HG02973 (cell line): ENCODE measurements around the gene SLC16A3.

Source experiments
- ATAC-seq: cut with Tn5 transposase; IDR thresholded peaks from one replicate; pipeline ENCODE4 v1.9.1; 2021; ENCODE audit warnings: moderate library complexity; ENCODE audit not compliant: unreplicated experiment

Gene SLC16A3

GRCh38 chr17:82221341-82221902 lies 7.4 kb upstream of the SLC16A3 start:
- ATAC-seq, result no peak

GRCh38 chr17:82222816-82223215 lies 6.0 kb upstream of the SLC16A3 start:
- no peak for ATAC-seq

GRCh38 chr17:82223517-82223916 lies 5.3 kb upstream of the SLC16A3 start:
- no peak for ATAC-seq

DNA sequence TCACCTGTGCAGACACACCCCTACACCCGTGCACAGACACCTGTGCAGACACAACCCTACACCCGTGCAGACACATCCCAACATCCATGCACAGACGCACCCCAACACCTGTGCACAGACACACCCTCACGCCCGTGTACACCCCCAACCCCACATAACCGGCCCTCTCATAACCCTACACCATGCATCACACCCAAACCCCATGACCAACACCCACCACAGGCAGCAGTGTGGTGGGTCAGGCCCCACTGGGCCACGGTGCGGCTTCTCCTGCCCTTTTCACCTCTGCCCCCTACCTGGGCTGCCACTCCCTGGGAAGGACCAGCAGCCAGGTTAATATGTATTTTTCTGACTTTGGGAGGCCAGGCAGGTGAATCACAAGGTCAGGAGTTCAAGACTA lies 4.2 kb upstream of the SLC16A3 start:
- ATAC-seq, result no peak

DNA sequence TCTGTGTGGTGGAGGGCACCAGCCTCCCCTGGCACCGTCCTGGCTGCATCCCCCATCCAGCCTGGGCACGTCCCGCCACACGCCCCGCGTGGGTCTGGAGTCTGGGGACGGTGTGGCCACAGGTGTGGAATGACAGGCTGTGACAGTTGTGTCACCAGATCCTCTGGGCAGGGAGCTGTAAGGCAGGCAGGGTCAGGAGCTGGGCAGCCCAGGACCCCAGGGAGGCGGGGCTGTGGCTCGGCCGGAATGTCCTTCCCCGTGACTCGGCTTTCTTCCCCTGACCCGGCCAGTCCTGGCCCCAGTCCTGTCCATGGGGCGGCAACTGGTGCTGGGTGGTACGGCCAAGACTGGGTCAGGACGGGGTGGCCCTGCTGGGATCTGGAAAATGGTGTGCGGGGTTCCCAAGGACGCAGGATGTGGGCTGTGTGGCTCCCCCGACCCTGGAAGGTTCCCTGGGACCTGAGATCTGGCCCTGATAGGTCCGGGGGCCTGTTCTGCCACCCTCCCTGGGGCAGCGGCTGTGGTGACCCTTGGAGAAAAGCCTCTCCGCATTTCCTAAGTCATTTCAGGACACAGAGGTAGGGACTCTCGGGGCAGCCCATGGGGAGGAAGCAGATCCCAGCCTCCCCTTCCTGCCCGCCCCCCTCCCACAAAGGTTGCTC lies 3.3 kb upstream of the SLC16A3 start:
- no peak for ATAC-seq

DNA sequence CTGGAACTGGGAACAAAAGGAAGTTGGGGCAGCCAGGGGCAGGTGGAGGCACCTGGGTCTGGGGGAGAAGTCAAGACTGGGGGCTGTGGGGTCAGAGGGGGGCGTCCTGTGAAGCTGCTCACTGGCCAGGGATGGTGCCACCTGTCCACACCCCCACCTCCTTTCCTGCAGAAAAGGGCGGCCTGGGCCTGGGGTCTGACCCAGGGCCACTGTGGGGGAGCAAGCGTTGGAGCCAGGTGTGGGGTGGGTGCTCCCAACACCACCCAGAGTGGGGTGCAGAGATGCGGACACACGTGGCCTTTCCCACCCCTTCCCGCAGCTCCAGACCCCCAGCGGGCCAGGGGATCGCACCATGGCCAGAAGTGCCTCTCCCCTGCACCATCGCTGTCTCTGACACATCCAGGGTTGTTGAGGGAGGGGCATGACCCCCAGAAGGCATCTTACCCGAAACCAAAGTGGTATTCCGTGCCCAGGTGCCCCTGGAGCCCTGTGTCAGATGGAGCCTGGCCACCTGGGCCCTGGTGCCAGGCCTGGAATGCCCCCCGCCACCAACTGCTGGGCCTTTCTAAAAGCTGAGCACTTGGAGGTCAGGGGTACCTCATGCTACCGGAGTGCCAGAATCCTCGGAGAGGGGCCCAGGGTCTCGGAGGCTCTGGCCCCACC lies 2.6 kb upstream of the SLC16A3 start:
- no peak for ATAC-seq

GRCh38 chr17:82226809-82227628 lies 1.8 kb upstream of the SLC16A3 start:
- ATAC-seq, result no peak

- ATAC-seq, result no peak
These were observed 1.1 kb upstream of the SLC16A3 start for GRCh38 chr17:82227629-82228277.

- ATAC-seq, result no peak
These were observed 482 bp upstream of the SLC16A3 start for GRCh38 chr17:82228278-82228841.

DNA sequence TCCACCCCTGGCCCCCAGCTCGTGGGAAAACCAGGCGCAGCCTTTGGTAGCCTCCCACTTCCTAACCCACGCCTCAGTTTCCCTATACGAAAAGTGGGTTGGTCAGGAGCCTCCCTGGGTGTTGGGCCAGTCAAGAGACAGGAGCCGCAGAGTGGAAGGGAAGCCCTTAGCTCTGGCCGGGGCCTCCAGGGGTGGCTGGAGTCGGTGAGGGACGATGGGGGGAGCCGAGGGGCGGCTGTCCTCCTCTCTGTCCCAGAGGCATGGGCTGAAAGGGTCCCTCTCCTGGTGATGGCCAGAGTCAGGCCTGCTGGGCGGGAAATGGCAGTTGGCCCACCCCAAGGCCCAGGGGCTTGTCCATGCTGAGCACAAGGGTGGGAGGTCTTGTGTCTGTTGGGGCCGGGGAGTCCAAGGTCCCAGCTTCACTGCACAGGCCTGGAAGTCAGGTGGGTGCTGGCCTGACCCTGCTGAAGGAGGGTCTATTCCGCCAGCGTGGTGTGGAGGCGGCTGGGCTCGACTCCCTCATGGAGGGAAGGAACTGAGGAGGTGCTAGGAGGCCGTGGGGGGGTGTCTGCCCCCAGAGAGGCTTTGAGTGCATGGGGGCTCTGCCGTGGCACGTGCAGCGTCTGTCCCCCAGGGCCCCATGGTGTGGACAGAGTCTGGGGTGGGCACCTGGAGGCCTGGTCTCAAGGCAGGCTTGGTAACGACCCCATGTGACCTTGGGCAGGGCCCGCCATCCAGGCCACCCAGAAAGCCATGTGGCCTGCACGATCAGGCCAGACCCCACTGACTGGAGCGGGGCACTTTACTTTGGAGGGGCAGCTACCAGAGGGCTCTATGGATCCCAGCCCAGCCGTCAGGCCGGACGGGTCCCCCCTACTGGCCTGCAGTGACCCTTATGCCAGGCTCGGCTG lies 1.1 kb downstream of the SLC16A3 start:
- no peak for ATAC-seq

DNA sequence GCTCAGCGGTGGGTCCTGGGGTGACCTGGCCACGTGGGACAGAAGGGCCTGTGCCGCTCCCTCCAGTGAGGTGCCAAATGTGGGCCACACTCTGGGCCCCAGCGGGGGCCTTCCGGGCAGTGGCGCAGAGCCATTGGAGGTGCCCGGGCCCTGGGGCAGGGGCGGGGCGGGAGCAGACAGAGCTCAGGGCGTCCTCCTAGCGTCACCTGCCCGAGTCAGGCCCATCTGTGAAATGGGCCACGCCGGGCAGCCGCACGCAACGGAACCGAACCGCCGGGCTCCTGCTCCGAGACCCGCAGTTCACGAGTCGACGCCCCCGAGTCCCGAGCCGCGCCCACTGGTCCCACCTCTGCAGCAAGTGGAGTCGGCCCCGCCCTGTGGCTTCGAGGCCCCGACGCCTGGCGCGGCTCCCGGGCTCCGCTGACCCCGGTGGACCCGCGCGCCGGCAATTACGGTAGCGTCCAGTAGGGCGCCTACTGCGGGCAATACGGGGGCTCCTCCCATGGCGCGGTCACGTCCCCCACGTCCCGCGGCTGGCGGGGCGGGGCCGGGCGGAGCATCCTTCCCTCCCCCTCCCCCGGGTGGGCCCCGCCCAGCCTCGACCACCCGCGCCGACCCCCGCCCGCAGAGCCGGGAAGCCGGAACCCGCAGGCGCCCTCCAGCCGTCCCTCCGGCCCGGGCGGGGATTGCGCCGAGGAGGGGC lies 1.9 kb downstream of the SLC16A3 start:
- peak; percentile 37 for ATAC-seq

GRCh38 chr17:82231312-82231561 lies 2.4 kb downstream of the SLC16A3 start:
- peak; percentile 26 for ATAC-seq

- ATAC-seq, result no peak
These were observed 2.9 kb downstream of the SLC16A3 start for GRCh38 chr17:82231562-82232321.

- no peak for ATAC-seq
These were observed 3.5 kb downstream of the SLC16A3 start for GRCh38 chr17:82232322-82232820.

- ATAC-seq, result no peak
These were observed 4.3 kb downstream of the SLC16A3 start for GRCh38 chr17:82232876-82233785.

- no peak for ATAC-seq
These were observed 5.6 kb downstream of the SLC16A3 start for GRCh38 chr17:82234211-82235055.
